NCI-H146 treated with DMSO at 0.1 percent for 48 hours (cell line): Measurements from ENCODE around the gene NHERF1.

Experiments used
- DNase-seq: peaks from one replicate; lab custom pipeline; 2025; ENCODE audit not compliant: unreplicated experiment; lab: John Stamatoyannopoulos, UW

Gene NHERF1

GRCh38 chr17:74748279-74748528, 224 bp upstream of the NHERF1 start:
- DNase-seq: no peak

GRCh38 chr17:74749279-74750038, 1.0 kb downstream of the NHERF1 start:
- DNase-seq: no peak

- no peak for DNase-seq
Observed at GRCh38 chr17:74750039-74750326, 1.6 kb downstream of the NHERF1 start.

- no peak for DNase-seq
Observed at GRCh38 chr17:74750327-74751069, 2.1 kb downstream of the NHERF1 start.

- no peak for DNase-seq
Observed at GRCh38 chr17:74752415-74752814, 4.0 kb downstream of the NHERF1 start.

GRCh38 chr17:74752822-74753401, 4.5 kb downstream of the NHERF1 start:
- no peak for DNase-seq

GRCh38 chr17:74754832-74755231, 6.4 kb downstream of the NHERF1 start:
- no peak for DNase-seq

GRCh38 chr17:74755533-74755932, 7.1 kb downstream of the NHERF1 start:
- DNase-seq: no peak

- no peak for DNase-seq
Observed at GRCh38 chr17:74756891-74757290, 8.5 kb downstream of the NHERF1 start.

GRCh38 chr17:74757502-74757901, 9.1 kb downstream of the NHERF1 start:
- no peak for DNase-seq

- DNase-seq: no peak
Observed at GRCh38 chr17:74757931-74758847, 9.8 kb downstream of the NHERF1 start.

GRCh38 chr17:74758848-74759168, 10.4 kb downstream of the NHERF1 start:
- DNase-seq: no peak

GRCh38 chr17:74759243-74759801, 10.9 kb downstream of the NHERF1 start:
- DNase-seq: no peak

GRCh38 chr17:74759941-74760340, 11.5 kb downstream of the NHERF1 start:
- DNase-seq: no peak

- DNase-seq: no peak
Observed at GRCh38 chr17:74760404-74761105, 12.1 kb downstream of the NHERF1 start.

- DNase-seq: no peak
Observed at GRCh38 chr17:74761419-74761818, 13.0 kb downstream of the NHERF1 start.

GRCh38 chr17:74761931-74762330, 13.5 kb downstream of the NHERF1 start:
- no peak for DNase-seq

GRCh38 chr17:74763565-74764387, 15.3 kb downstream of the NHERF1 start:
- DNase-seq: no peak

GRCh38 chr17:74764751-74765286, 16.4 kb downstream of the NHERF1 start:
- DNase-seq: no peak

GRCh38 chr17:74766413-74766812, 18.0 kb downstream of the NHERF1 start:
- DNase-seq: no peak
